HepG2 (cell line): ENCODE measurements around the gene SLC35B2. TPM values are rescaled to one million over a fixed set of nuclear protein-coding genes. Genes with fewer than 3 reads are reported as not detected.
A peak's percentile ranks its signal among the peaks of the same experiment; 100 is the strongest.

Source experiments
- ARNT2 ChIP-seq: sonication (generic); formaldehyde crosslinking; IDR thresholded peaks from 2 replicates; pipeline ENCODE4 v1.8.0; 2022; ENCODE audit warnings: mild to moderate bottlenecking, low read depth, missing genetic modification reagents, moderate library complexity
- CBX1 ChIP-seq: IDR thresholded peaks from one replicate; pipeline ENCODE4 v1.6.1; 2016; ENCODE audit warnings: antibody characterized with exemption, low read depth
- HNRNPK ChIP-seq: fragments of 200-400 bp; formaldehyde crosslinking; IDR thresholded peaks from 2 replicates; pipeline ENCODE4 v1.6.1; 2018; ENCODE audit warnings: low read length, low read depth, moderate library complexity, mild to moderate bottlenecking; ENCODE audit not compliant: poor library complexity, severe bottlenecking
- MEIS1 ChIP-seq: sonication (generic); formaldehyde crosslinking; IDR thresholded peaks from 2 replicates; pipeline ENCODE4 v1.9.0; 2021; ENCODE audit warnings: mild to moderate bottlenecking, missing genetic modification reagents, moderate library complexity, borderline replicate concordance
- PAX8 ChIP-seq: sonication (generic); formaldehyde crosslinking; IDR thresholded peaks from 2 replicates; pipeline ENCODE4 v1.8.0; 2022; ENCODE audit warnings: mild to moderate bottlenecking, missing genetic modification reagents, borderline replicate concordance
- PITX1 ChIP-seq: sonication (generic); formaldehyde crosslinking; IDR thresholded peaks from 2 replicates; pipeline ENCODE4 v1.5.1; 2020; ENCODE audit warnings: mild to moderate bottlenecking, missing genetic modification reagents
- SAP130 ChIP-seq: IDR thresholded peaks from 2 replicates; pipeline ENCODE4 v1.6.1; 2016; ENCODE audit warnings: low read depth
- TAF1 ChIP-seq: sonication (generic); formaldehyde crosslinking; IDR thresholded peaks from 2 replicates; pipeline ENCODE4 v1.4.0; 2020; ENCODE audit warnings: missing genetic modification reagents
- ZBTB3 ChIP-seq: sonication (generic); formaldehyde crosslinking; IDR thresholded peaks from 2 replicates; pipeline ENCODE4 v1.4.0; 2020; ENCODE audit warnings: low read depth, mild to moderate bottlenecking, moderate library complexity, missing genetic modification reagents, borderline replicate concordance
- ZNF510 ChIP-seq: sonication (generic); formaldehyde crosslinking; IDR thresholded peaks from 2 replicates; pipeline ENCODE4 v1.4.0; 2020; ENCODE audit warnings: low read depth, mild to moderate bottlenecking, missing genetic modification reagents
- ZNF564 ChIP-seq: sonication (generic); formaldehyde crosslinking; IDR thresholded peaks from 2 replicates; pipeline ENCODE4 v1.8.1; 2023; ENCODE audit warnings: mild to moderate bottlenecking, missing genetic modification reagents
- polyA plus RNA-seq, 8 experiments: library from polyadenylated mRNA; depleted of rRNA in 3 of 8; stranded (reverse) in 7 of 8; unstranded in 1 of 8; fragments of >200 nt; fragmentation: Illumina TruSeq in 4 of 8; extraction: Trizol in 4 of 8; gene quantifications; 2 replicates each; pipeline versions ENCODE4 v1.2.1 to v1.2.3, GENCODE V29; 2011 to 2016; ENCODE audit warnings: low read depth in 4 of 8, missing spikeins in 1 of 8, mixed read lengths in 1 of 8; ENCODE audit not compliant: insufficient read depth in 1 of 8
- total RNA-seq, 5 experiments: library from RNA; depleted of rRNA; stranded (reverse); fragments of >200 nt; fragmentation: Illumina TruSeq; extraction: Trizol; gene quantifications; 2 replicates each; pipeline ENCODE4 v1.2.3, GENCODE V29; 2016; ENCODE audit warnings: low read depth in 1 of 5
- TF ChIP-seq, protein P1 (sequence below): sonication (generic); formaldehyde crosslinking; IDR thresholded peaks from 2 replicates; pipeline ENCODE4 v1.5.0; 2020; ENCODE audit warnings: missing genetic modification reagents
- TF ChIP-seq, protein P2 (sequence below): fragments of 450-650 bp; IDR thresholded peaks from 2 replicates; pipeline ENCODE4 v1.6.1; 2016
- TF ChIP-seq, protein P3 (sequence below): IDR thresholded peaks from 2 replicates; pipeline ENCODE4 v1.6.1; 2018; ENCODE audit warnings: missing genetic modification reagents, mild to moderate bottlenecking, missing compliant biosample characterization
- TF ChIP-seq, protein P4 (sequence below): sonication (generic); formaldehyde crosslinking; IDR thresholded peaks from 2 replicates; pipeline ENCODE4 v1.9.0; 2021; ENCODE audit warnings: missing genetic modification reagents, borderline replicate concordance
- TF ChIP-seq, protein P5 (sequence below): sonication (generic); formaldehyde crosslinking; IDR thresholded peaks from 2 replicates; pipeline ENCODE4 v1.4.0; 2020; ENCODE audit warnings: missing genetic modification reagents
- TF ChIP-seq, protein P6 (sequence below): IDR thresholded peaks from 2 replicates; pipeline ENCODE4 v1.6.1; 2016; ENCODE audit warnings: missing compliant biosample characterization, missing genetic modification reagents, borderline replicate concordance
- TF ChIP-seq, protein P7 (sequence below): sonication (generic); formaldehyde crosslinking; IDR thresholded peaks from 2 replicates; pipeline ENCODE4 v1.8.0; 2022; ENCODE audit warnings: missing genetic modification reagents, mild to moderate bottlenecking, borderline replicate concordance

SLC35B2 gene
- total and polyA plus RNA-seq, 2 of the 13 experiments (the other 11 are each of a cell fraction or from before 2014, with no cell fraction given), result 61.1 to 148 TPM

DNA sequence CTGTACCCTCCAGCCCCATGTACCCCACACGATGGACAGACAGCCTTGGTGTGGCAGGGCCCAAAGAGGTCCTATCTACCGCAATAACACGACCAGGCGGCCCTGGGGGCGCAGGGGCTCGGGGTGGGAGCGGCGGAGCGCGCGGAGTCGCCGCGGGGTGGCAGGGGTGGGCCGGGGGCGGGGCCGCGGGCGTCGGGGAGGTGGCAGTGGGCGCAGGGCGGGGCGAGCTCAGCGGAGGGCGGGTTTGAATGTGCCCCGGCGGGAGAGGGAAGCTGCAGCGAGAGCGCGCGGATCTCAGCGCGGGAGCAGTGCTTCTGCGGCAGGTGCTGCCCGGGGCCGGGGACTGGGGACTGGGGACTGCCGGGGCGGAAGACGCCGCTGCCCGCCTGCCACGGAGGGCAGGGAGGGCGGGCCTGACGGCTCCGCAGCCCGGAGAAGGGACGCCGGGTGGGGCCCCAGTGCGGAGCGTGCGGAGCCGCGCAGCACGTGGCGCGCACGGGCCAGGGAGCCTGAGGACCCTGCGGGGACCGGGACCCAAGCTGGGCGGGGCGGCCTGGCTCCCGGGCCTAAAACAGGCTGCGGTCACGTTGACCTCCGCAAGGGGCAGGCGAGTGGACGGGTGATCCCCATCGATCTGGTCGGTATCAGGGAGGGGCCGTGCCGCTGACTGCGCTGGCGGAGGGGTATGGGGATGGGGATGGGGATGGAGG lies 33.9 kb downstream of the SLC35B2 start, which contains the start of gene SLC29A1 (continued):
- TF ChIP-seq PITX1 (CRISPR knock-in tag), result no peak
- TF ChIP-seq, protein P1, sequence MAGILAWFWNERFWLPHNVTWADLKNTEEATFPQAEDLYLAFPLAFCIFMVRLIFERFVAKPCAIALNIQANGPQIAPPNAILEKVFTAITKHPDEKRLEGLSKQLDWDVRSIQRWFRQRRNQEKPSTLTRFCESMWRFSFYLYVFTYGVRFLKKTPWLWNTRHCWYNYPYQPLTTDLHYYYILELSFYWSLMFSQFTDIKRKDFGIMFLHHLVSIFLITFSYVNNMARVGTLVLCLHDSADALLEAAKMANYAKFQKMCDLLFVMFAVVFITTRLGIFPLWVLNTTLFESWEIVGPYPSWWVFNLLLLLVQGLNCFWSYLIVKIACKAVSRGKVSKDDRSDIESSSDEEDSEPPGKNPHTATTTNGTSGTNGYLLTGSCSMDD, result peak; percentile 44; the same call in 1 of the 2 replicates
- TF ChIP-seq ARNT2 (CRISPR knock-in tag), result peak; percentile 87; the same call in 1 of the 2 replicates
- TF ChIP-seq, protein P2, sequence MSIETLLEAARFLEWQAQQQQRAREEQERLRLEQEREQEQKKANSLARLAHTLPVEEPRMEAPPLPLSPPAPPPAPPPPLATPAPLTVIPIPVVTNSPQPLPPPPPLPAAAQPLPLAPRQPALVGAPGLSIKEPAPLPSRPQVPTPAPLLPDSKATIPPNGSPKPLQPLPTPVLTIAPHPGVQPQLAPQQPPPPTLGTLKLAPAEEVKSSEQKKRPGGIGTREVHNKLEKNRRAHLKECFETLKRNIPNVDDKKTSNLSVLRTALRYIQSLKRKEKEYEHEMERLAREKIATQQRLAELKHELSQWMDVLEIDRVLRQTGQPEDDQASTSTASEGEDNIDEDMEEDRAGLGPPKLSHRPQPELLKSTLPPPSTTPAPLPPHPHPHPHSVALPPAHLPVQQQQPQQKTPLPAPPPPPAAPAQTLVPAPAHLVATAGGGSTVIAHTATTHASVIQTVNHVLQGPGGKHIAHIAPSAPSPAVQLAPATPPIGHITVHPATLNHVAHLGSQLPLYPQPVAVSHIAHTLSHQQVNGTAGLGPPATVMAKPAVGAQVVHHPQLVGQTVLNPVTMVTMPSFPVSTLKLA, result peak; percentile 42
- no peak; the same call in 1 of the 2 replicates for TF ChIP-seq PAX8 (CRISPR knock-in tag)
- TF ChIP-seq, protein P3, sequence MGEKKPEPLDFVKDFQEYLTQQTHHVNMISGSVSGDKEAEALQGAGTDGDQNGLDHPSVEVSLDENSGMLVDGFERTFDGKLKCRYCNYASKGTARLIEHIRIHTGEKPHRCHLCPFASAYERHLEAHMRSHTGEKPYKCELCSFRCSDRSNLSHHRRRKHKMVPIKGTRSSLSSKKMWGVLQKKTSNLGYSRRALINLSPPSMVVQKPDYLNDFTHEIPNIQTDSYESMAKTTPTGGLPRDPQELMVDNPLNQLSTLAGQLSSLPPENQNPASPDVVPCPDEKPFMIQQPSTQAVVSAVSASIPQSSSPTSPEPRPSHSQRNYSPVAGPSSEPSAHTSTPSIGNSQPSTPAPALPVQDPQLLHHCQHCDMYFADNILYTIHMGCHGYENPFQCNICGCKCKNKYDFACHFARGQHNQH, result 0 out of 2 replicates have a peak, but pooled peaks have one; percentile 35
- TF ChIP-seq, protein P4, sequence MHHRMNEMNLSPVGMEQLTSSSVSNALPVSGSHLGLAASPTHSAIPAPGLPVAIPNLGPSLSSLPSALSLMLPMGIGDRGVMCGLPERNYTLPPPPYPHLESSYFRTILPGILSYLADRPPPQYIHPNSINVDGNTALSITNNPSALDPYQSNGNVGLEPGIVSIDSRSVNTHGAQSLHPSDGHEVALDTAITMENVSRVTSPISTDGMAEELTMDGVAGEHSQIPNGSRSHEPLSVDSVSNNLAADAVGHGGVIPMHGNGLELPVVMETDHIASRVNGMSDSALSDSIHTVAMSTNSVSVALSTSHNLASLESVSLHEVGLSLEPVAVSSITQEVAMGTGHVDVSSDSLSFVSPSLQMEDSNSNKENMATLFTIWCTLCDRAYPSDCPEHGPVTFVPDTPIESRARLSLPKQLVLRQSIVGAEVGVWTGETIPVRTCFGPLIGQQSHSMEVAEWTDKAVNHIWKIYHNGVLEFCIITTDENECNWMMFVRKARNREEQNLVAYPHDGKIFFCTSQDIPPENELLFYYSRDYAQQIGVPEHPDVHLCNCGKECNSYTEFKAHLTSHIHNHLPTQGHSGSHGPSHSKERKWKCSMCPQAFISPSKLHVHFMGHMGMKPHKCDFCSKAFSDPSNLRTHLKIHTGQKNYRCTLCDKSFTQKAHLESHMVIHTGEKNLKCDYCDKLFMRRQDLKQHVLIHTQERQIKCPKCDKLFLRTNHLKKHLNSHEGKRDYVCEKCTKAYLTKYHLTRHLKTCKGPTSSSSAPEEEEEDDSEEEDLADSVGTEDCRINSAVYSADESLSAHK (CRISPR knock-in tag), result no peak
- no peak for TF ChIP-seq CBX1
- TF ChIP-seq, protein P5, sequence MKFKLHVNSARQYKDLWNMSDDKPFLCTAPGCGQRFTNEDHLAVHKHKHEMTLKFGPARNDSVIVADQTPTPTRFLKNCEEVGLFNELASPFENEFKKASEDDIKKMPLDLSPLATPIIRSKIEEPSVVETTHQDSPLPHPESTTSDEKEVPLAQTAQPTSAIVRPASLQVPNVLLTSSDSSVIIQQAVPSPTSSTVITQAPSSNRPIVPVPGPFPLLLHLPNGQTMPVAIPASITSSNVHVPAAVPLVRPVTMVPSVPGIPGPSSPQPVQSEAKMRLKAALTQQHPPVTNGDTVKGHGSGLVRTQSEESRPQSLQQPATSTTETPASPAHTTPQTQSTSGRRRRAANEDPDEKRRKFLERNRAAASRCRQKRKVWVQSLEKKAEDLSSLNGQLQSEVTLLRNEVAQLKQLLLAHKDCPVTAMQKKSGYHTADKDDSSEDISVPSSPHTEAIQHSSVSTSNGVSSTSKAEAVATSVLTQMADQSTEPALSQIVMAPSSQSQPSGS (CRISPR knock-in tag), result no peak
- TF ChIP-seq, protein P6, sequence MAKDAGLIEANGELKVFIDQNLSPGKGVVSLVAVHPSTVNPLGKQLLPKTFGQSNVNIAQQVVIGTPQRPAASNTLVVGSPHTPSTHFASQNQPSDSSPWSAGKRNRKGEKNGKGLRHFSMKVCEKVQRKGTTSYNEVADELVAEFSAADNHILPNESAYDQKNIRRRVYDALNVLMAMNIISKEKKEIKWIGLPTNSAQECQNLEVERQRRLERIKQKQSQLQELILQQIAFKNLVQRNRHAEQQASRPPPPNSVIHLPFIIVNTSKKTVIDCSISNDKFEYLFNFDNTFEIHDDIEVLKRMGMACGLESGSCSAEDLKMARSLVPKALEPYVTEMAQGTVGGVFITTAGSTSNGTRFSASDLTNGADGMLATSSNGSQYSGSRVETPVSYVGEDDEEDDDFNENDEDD (CRISPR knock-in tag), result peak; percentile 91; the same call in 1 of the 2 replicates
- no peak for TF ChIP-seq MEIS1 (CRISPR knock-in tag)
- no peak; the same call in 1 of the 2 replicates for TF ChIP-seq ZNF510 (CRISPR knock-in tag)
- TF ChIP-seq, protein P7, sequence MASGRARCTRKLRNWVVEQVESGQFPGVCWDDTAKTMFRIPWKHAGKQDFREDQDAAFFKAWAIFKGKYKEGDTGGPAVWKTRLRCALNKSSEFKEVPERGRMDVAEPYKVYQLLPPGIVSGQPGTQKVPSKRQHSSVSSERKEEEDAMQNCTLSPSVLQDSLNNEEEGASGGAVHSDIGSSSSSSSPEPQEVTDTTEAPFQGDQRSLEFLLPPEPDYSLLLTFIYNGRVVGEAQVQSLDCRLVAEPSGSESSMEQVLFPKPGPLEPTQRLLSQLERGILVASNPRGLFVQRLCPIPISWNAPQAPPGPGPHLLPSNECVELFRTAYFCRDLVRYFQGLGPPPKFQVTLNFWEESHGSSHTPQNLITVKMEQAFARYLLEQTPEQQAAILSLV (CRISPR knock-in tag), result peak; percentile 87; the same call in 1 of the 2 replicates
- TF ChIP-seq TAF1, result peak; percentile 51
- peak; percentile 89 for TF ChIP-seq ZNF564 (CRISPR knock-in tag)
- TF ChIP-seq HNRNPK, result peak; percentile 87
- no peak for TF ChIP-seq ZBTB3 (CRISPR knock-in tag)
- TF ChIP-seq SAP130 (CRISPR knock-in tag), result peak; percentile 83
